OCI-M2 (cell line): ENCODE results near the gene KIRREL3.

Experiments
- DNase-seq: peaks from one replicate; lab custom pipeline; 2025; ENCODE audit not compliant: unreplicated experiment; lab: John Stamatoyannopoulos, UW

The KIRREL3 gene

GRCh38 chr11:126683766-126684728 is 316.5 kb downstream of the KIRREL3 start:
- DNase-seq = no peak

DNA sequence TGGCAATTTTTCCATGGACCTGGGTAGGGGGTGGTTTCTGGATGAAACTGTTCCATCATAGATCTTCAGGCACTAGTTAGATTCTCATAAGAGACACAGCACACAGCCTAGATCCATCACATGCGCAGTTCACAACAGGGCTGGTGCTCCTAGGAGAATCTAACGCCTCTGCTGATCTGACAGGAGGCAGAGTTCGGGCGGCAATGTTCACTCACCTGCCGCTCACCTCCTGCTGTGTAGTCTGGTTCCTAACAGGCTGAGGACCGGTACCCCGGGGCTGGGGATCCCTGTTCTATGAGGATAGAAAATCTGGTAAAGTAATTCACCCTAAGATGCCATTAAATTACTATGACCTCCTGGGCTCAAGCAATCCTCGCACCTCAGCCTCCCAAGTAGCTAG is 318.0 kb downstream of the KIRREL3 start:
- DNase-seq = no peak

- DNase-seq = no peak
Observed at GRCh38 chr11:126680700-126681099, 319.9 kb downstream of the KIRREL3 start.

- DNase-seq = no peak
Observed at GRCh38 chr11:126680131-126680530, 320.4 kb downstream of the KIRREL3 start.

DNA sequence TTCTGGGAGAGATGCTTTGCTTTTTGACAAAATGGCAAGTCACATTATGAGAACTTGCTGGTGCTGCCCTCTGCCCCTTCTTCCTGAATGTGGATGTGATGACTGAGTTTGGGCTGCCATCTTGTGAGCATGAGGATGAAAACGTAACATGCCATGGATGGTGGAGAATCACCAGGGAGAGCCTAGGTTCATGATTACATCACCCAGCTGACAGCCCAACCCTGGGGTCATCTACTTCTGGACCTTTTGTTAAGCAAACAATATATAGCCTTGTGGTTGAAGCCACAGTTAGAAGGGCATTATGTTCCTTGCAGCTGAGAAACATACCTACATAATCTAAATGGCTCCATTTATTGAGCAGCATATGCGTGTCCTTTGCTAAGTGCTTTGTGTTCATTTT is 321.5 kb downstream of the KIRREL3 start:
- DNase-seq = no peak

DNA sequence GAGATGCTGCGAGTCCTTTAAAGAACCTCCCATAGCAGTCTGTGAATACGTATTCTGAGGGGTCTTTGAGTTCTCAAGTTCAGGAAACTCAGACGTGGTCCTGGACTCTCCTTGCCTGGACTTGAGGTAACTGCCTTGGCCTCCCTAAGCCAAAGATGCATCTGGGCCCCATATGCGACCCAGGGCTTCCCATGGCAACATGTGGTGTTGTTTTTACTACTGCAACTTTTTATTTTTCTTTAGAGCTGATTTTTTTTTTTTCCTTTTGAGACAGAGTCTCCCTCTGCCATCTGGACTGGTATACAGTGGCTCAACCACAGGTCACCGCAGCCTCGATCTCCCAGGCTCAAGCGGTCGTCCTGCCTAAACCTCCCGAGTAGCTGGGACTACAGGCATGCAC is 324.0 kb downstream of the KIRREL3 start:
- no peak for DNase-seq

GRCh38 chr11:126673319-126673718 is 327.3 kb downstream of the KIRREL3 start:
- no peak for DNase-seq

GRCh38 chr11:126669416-126669815 is 331.2 kb downstream of the KIRREL3 start:
- DNase-seq = no peak

GRCh38 chr11:126664643-126665042 is 335.9 kb downstream of the KIRREL3 start:
- no peak for DNase-seq

- DNase-seq = no peak
Observed at GRCh38 chr11:126663749-126664592, 336.6 kb downstream of the KIRREL3 start.

DNA sequence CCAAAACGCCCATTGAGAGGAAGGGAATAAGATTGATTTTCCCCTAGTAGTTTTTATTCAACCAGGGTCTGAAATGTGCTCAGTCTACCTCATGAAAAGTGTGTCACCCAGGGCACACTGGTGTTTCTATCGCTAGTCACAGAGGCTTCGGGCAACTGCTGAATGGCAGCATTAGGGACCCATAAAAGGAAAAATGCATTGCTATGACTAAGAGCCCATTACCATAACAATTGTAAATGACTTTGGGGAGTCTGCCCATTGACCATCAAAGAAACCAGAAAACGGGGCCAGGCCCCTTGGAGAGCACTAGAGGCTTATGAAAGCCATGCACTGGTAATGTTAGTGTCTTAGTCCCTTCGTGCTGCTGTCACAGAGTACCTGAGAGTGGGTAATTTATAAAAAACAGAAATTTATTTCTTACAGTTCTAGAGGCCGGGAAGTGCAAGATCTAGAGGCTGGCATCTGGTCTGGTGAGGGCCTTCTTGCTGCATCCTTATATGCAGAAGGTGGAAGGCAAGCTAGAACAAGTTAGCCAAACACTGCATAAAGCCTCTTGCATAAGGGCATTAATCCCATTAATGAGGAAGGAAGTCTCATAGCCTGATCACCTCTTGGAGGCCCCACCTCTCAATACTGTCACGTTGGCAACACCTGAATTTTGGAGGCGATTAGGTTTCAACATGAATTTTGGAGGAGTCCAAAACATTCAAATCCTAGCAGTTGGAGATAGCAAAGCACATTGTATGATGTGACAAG is 338.4 kb downstream of the KIRREL3 start:
- DNase-seq = no peak

- DNase-seq = no peak
Observed at GRCh38 chr11:126660761-126661425, 339.7 kb downstream of the KIRREL3 start.

DNA sequence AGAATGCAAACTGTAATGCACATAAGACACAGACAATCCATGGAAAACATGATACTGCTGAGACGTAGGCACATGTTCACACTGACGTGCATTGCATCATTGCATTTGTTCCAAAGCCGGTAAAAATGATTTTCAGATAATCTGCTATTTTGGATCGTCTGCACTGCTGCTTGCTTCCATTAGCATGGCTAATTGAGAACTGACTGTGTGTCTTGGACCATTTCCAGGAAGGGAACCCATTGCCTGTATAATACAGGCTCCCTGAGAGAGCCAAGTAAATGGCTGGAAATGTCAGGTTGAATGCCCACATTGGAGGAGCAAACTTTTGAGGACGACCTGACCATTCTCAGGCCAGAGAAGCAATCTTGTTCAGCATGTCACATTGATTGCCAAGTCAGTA is 340.2 kb downstream of the KIRREL3 start:
- DNase-seq = no peak

- no peak for DNase-seq
Observed at GRCh38 chr11:126658306-126659056, 342.1 kb downstream of the KIRREL3 start.

GRCh38 chr11:126655807-126656128 is 344.8 kb downstream of the KIRREL3 start:
- DNase-seq = no peak

- DNase-seq = no peak
Observed at GRCh38 chr11:126654886-126655806, 345.4 kb downstream of the KIRREL3 start.

DNA sequence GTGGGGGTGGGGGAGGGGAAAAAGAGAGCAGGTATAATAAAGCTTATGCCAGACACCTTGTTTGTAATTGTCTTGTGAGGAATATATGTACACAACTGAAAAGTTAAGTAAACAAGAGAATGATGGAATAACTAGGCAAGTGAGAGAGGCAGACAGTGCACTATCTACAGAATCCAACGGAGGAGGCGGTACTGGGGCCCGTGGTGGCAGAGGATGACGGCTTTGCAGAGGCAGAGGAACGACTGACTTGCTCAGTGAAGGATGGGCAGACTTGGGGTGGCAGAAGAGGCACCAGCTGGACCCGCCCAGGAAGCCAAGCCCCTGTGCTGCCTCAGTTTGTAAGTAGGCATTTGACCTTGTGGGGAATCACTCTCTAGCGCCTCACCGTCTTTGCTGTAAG is 347.5 kb downstream of the KIRREL3 start:
- no peak for DNase-seq

- DNase-seq = no peak
Observed at GRCh38 chr11:126647735-126648134, 352.8 kb downstream of the KIRREL3 start.
